Endothelial cell (in vitro differentiated cells): Measurements from ENCODE around the gene ADSS1. TPM values are rescaled to one million over a fixed set of nuclear protein-coding genes. Genes with fewer than 3 reads are reported as not detected.

Experiments used
- DNase-seq: peaks from one replicate; pipeline ENCODE4 v3.0.0; 2021; ENCODE audit warnings: low spot score
- H3K27ac Mint-ChIP-seq: one replicate; pipeline ENCODE4 v1.8.0; 2021; ENCODE audit warnings: mixed read lengths, inconsistent platforms; ENCODE audit not compliant: unreplicated experiment
- H3K27me3 Mint-ChIP-seq: one replicate; pipeline ENCODE4 v1.8.0; 2021; ENCODE audit warnings: mild to moderate bottlenecking, moderate library complexity, mixed read lengths, inconsistent platforms; ENCODE audit not compliant: unreplicated experiment
- H3K36me3 Mint-ChIP-seq: one replicate; pipeline ENCODE4 v1.8.0; 2021; ENCODE audit warnings: mild to moderate bottlenecking, low read depth, mixed read lengths, inconsistent platforms; ENCODE audit not compliant: unreplicated experiment
- H3K4me1 Mint-ChIP-seq: one replicate; pipeline ENCODE4 v1.8.0; 2021; ENCODE audit warnings: mild to moderate bottlenecking, mixed read lengths, inconsistent platforms; ENCODE audit not compliant: unreplicated experiment
- H3K4me3 Mint-ChIP-seq: one replicate; pipeline ENCODE4 v1.8.0; 2021; ENCODE audit warnings: mild to moderate bottlenecking, mixed read lengths, inconsistent platforms; ENCODE audit not compliant: unreplicated experiment
- H3K9me3 Mint-ChIP-seq: one replicate; pipeline ENCODE4 v1.8.0; 2021; ENCODE audit warnings: mixed read lengths, inconsistent platforms; ENCODE audit not compliant: unreplicated experiment
- CTCF ChIP-seq: fragments of 200-600 bp; sonication (generic); IDR thresholded peaks from one replicate; pipeline ENCODE4 v1.5.0; 2021; ENCODE audit warnings: antibody characterized with exemption; ENCODE audit not compliant: unreplicated experiment
- total RNA-seq: library from RNA; stranded (reverse); fragmentation: NEBNext Ultra II Directional; extraction: Animal tissue kit (Norgen Biotek cat#: 25700); gene quantifications from one replicate; pipeline ENCODE4 v1.2.1, GENCODE V29; 2021; ENCODE audit not compliant: unreplicated experiment

The ADSS1 gene
- total RNA-seq, 1 donor from 2014 or later, result 6.1 TPM

- Mint-ChIP-seq H3K9me3 (no peaks in the 10 kb centered on the region), H3K4me1 (peaks cover 22% of the 10 kb centered on the region), H3K27me3 (peaks cover 22% of the 10 kb centered on the region), H3K4me3 (no peak overlapping the region), H3K27ac (no peak overlapping the region), H3K36me3 (peaks cover 4% of the 10 kb centered on the region)
- DNase-seq, result no peak
- no peak for TF ChIP-seq CTCF
Observed at GRCh38 chr14:104684449-104684821, 39.6 kb upstream of the ADSS1 start.

- no peak for TF ChIP-seq CTCF
- H3K27ac Mint-ChIP-seq, result no peak overlapping the region
- DNase-seq, result no peak
Observed at GRCh38 chr14:104685216-104685997, 38.6 kb upstream of the ADSS1 start.

GRCh38 chr14:104685998-104686610 lies 37.9 kb upstream of the ADSS1 start:
- Mint-ChIP-seq H3K27ac (no peak overlapping the region), H3K4me1 (peaks cover 17% of the 10 kb centered on the region)
- no peak for TF ChIP-seq CTCF

More at GRCh38 chr14:104685216-104685997, 38.6 kb upstream of the ADSS1 start:
- H3K27me3 Mint-ChIP-seq, result peaks cover 22% of the 10 kb centered on the region
- H3K9me3 Mint-ChIP-seq, result no peaks in the 10 kb centered on the region
- peaks cover 4% of the 10 kb centered on the region for H3K36me3 Mint-ChIP-seq
- H3K4me1 Mint-ChIP-seq, result peaks cover 22% of the 10 kb centered on the region
- no peak overlapping the region for H3K4me3 Mint-ChIP-seq

DNA sequence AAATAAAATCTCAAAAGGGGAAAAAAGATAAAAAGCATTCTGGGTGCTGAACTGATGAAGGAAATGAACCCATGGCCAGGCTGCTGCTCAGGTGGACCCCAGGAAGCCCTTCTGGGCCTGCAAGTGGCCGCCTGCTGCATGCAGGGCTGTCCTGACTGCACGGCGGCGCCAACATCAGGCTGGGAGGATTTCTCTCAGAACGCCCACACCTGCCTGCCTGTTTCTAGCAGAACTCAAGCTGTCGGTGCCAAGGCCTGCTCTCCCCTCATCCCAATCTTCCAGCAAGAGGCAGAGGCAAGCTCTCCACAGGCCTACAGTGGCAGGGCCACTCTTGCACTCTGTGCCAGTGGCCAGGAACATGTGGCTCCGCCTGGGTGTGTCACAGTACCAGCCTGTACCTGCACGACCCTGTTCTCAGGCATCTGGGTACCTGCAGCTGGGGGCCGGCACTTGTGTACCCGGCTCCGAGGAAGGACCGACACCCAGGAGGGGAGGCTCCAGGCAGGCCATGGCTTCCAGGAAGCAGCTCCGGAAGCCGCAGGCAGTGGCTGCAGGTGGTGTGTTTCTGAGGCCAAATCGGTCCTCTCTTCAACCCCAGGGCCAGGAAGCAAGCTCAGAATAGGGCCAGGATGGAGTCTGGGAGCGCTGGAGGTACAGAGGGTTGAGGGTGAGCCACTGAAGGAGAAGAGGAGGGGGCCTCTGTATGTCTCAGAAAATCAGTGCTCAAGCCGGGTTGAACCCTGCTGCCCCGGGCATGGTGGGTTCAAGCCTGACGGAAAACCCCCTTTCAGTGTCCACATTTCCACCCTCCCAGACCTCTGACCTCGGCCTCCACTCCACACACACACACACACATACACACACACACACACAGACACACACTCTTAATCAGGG lies 37.2 kb upstream of the ADSS1 start:
- peaks cover 12% of the 10 kb centered on the region for H3K27me3 Mint-ChIP-seq
- DNase-seq, result no peak
- H3K27ac Mint-ChIP-seq, result no peak overlapping the region
- H3K4me1 Mint-ChIP-seq, result peaks cover 12% of the 10 kb centered on the region
- TF ChIP-seq CTCF, result no peak
- no peaks in the 10 kb centered on the region for H3K9me3 Mint-ChIP-seq
- H3K36me3 Mint-ChIP-seq, result peaks cover 4% of the 10 kb centered on the region
- no peak overlapping the region for H3K4me3 Mint-ChIP-seq

More at GRCh38 chr14:104685998-104686610, 37.9 kb upstream of the ADSS1 start:
- Mint-ChIP-seq H3K9me3 (no peaks in the 10 kb centered on the region), H3K4me3 (no peak overlapping the region), H3K27me3 (peaks cover 17% of the 10 kb centered on the region), H3K36me3 (peaks cover 4% of the 10 kb centered on the region)
- no peak for DNase-seq
